CMK (cell line): Measurements from ENCODE around the gene SINHCAF.
"Not testable (repeated sequence)": the region's sequence is repeated elsewhere in the genome, so short reads cannot be mapped to it uniquely, and the experiment has no call there.

Source experiments
- DNase-seq: peaks from one replicate; pipeline ENCODE4 v3.0.0-alpha.2; 2010; ENCODE audit warnings: low read depth

Gene SINHCAF

GRCh38 chr12:31309279-31309678, 16.7 kb downstream of the SINHCAF start:
- no peak for DNase-seq

- no peak for DNase-seq
Measured at GRCh38 chr12:31308116-31308515, 17.8 kb downstream of the SINHCAF start.

GRCh38 chr12:31306866-31307265, 19.1 kb downstream of the SINHCAF start:
- DNase-seq, result no peak

- no peak for DNase-seq
Measured at GRCh38 chr12:31303466-31303865, 22.5 kb downstream of the SINHCAF start.

GRCh38 chr12:31301311-31301710, 24.6 kb downstream of the SINHCAF start:
- no peak for DNase-seq

- DNase-seq, result no peak
Measured at GRCh38 chr12:31300783-31301182, 25.2 kb downstream of the SINHCAF start.

GRCh38 chr12:31300341-31300740, 25.6 kb downstream of the SINHCAF start:
- no peak for DNase-seq

GRCh38 chr12:31298922-31299321, 27.0 kb downstream of the SINHCAF start:
- no peak for DNase-seq

- DNase-seq, result no peak
Measured at GRCh38 chr12:31298515-31298910, 27.4 kb downstream of the SINHCAF start.

GRCh38 chr12:31297572-31298514, 28.1 kb downstream of the SINHCAF start:
- no peak for DNase-seq

- DNase-seq, result no peak
Measured at GRCh38 chr12:31289441-31289840, 36.5 kb downstream of the SINHCAF start.

- DNase-seq, result no peak
Measured at GRCh38 chr12:31288381-31288780, 37.6 kb downstream of the SINHCAF start.

- no peak for DNase-seq
Measured at GRCh38 chr12:31280183-31280582, 45.8 kb downstream of the SINHCAF start.

GRCh38 chr12:31279390-31279924, 46.5 kb downstream of the SINHCAF start:
- no peak for DNase-seq

- no peak for DNase-seq
Measured at GRCh38 chr12:31278832-31279231, 47.1 kb downstream of the SINHCAF start.

GRCh38 chr12:31278424-31278823, 47.5 kb downstream of the SINHCAF start:
- DNase-seq, result no peak

GRCh38 chr12:31277081-31277480, 48.9 kb downstream of the SINHCAF start:
- no peak for DNase-seq

- DNase-seq, result no peak
Measured at GRCh38 chr12:31275491-31275890, 50.5 kb downstream of the SINHCAF start.

- no peak for DNase-seq
Measured at GRCh38 chr12:31274520-31275300, 51.2 kb downstream of the SINHCAF start.

- DNase-seq, result not testable (repeated sequence)
Measured at GRCh38 chr12:31273794-31274193, 52.2 kb downstream of the SINHCAF start.

GRCh38 chr12:31272607-31273225, 53.2 kb downstream of the SINHCAF start:
- no peak for DNase-seq

- DNase-seq, result no peak
Measured at GRCh38 chr12:31267966-31268365, 58.0 kb downstream of the SINHCAF start.
